ENCODE measurements around the gene CLEC4G. TPM values are rescaled to one million over a fixed set of nuclear protein-coding genes. Genes with fewer than 3 reads are reported as not detected.

The CLEC4G gene
- total and polyA plus RNA-seq, 2 of the 13 experiments (the other 11 are each of a cell fraction or from before 2014, with no cell fraction given), result not detected

- TF ChIP-seq ZNF616 (CRISPR knock-in tag; IDR thresholded peaks at IDR 0.05; ENCODE audit: low read depth), result peak; percentile 76; the same call in 1 of the 2 replicates
- TF ChIP-seq, protein P1, sequence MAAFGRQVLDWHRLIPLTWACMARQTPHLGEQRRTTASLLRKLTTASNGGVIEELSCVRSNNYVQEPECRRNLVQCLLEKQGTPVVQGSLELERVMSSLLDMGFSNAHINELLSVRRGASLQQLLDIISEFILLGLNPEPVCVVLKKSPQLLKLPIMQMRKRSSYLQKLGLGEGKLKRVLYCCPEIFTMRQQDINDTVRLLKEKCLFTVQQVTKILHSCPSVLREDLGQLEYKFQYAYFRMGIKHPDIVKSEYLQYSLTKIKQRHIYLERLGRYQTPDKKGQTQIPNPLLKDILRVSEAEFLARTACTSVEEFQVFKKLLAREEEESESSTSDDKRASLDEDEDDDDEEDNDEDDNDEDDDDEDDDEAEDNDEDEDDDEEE (CRISPR knock-in tag; IDR thresholded peaks at IDR 0.05), result peak; percentile 77; the same call in 1 of the 2 replicates
- peak; percentile 13; the same call in 1 of the 2 replicates for TF ChIP-seq BCL3 (CRISPR knock-in tag; IDR thresholded peaks at IDR 0.05)
- TF ChIP-seq SALL1 (CRISPR knock-in tag; IDR thresholded peaks at IDR 0.05), result peak; percentile 84
- TF ChIP-seq, protein P2, sequence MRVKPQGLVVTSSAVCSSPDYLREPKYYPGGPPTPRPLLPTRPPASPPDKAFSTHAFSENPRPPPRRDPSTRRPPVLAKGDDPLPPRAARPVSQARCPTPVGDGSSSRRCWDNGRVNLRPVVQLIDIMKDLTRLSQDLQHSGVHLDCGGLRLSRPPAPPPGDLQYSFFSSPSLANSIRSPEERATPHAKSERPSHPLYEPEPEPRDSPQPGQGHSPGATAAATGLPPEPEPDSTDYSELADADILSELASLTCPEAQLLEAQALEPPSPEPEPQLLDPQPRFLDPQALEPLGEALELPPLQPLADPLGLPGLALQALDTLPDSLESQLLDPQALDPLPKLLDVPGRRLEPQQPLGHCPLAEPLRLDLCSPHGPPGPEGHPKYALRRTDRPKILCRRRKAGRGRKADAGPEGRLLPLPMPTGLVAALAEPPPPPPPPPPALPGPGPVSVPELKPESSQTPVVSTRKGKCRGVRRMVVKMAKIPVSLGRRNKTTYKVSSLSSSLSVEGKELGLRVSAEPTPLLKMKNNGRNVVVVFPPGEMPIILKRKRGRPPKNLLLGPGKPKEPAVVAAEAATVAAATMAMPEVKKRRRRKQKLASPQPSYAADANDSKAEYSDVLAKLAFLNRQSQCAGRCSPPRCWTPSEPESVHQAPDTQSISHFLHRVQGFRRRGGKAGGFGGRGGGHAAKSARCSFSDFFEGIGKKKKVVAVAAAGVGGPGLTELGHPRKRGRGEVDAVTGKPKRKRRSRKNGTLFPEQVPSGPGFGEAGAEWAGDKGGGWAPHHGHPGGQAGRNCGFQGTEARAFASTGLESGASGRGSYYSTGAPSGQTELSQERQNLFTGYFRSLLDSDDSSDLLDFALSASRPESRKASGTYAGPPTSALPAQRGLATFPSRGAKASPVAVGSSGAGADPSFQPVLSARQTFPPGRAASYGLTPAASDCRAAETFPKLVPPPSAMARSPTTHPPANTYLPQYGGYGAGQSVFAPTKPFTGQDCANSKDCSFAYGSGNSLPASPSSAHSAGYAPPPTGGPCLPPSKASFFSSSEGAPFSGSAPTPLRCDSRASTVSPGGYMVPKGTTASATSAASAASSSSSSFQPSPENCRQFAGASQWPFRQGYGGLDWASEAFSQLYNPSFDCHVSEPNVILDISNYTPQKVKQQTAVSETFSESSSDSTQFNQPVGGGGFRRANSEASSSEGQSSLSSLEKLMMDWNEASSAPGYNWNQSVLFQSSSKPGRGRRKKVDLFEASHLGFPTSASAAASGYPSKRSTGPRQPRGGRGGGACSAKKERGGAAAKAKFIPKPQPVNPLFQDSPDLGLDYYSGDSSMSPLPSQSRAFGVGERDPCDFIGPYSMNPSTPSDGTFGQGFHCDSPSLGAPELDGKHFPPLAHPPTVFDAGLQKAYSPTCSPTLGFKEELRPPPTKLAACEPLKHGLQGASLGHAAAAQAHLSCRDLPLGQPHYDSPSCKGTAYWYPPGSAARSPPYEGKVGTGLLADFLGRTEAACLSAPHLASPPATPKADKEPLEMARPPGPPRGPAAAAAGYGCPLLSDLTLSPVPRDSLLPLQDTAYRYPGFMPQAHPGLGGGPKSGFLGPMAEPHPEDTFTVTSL (CRISPR knock-in tag; IDR thresholded peaks at IDR 0.05; ENCODE audit: borderline replicate concordance), result no peak
- TF ChIP-seq ZNF850 (CRISPR knock-in tag; conservative IDR thresholded peaks at IDR 0.05), result no peak
- TF ChIP-seq, protein P3, sequence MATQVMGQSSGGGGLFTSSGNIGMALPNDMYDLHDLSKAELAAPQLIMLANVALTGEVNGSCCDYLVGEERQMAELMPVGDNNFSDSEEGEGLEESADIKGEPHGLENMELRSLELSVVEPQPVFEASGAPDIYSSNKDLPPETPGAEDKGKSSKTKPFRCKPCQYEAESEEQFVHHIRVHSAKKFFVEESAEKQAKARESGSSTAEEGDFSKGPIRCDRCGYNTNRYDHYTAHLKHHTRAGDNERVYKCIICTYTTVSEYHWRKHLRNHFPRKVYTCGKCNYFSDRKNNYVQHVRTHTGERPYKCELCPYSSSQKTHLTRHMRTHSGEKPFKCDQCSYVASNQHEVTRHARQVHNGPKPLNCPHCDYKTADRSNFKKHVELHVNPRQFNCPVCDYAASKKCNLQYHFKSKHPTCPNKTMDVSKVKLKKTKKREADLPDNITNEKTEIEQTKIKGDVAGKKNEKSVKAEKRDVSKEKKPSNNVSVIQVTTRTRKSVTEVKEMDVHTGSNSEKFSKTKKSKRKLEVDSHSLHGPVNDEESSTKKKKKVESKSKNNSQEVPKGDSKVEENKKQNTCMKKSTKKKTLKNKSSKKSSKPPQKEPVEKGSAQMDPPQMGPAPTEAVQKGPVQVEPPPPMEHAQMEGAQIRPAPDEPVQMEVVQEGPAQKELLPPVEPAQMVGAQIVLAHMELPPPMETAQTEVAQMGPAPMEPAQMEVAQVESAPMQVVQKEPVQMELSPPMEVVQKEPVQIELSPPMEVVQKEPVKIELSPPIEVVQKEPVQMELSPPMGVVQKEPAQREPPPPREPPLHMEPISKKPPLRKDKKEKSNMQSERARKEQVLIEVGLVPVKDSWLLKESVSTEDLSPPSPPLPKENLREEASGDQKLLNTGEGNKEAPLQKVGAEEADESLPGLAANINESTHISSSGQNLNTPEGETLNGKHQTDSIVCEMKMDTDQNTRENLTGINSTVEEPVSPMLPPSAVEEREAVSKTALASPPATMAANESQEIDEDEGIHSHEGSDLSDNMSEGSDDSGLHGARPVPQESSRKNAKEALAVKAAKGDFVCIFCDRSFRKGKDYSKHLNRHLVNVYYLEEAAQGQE (IDR thresholded peaks at IDR 0.05; ENCODE audit: borderline replicate concordance in 1 of 2, low read depth in 1 of 2, low read length in 2 of 2), result no peak
- peak; percentile 83 for TF ChIP-seq HOXA3 (CRISPR knock-in tag; IDR thresholded peaks at IDR 0.05)
- TF ChIP-seq ZNF546 (CRISPR knock-in tag; conservative IDR thresholded peaks at IDR 0.05), result 0 out of 2 replicates have a peak, but pooled peaks have one; percentile 44
- peak; percentile 91 for TF ChIP-seq ZNF547 (CRISPR knock-in tag; IDR thresholded peaks at IDR 0.05)
- no peak for TF ChIP-seq HIVEP1 (CRISPR knock-in tag; IDR thresholded peaks at IDR 0.05)
Measured at GRCh38 chr19:7680606-7681339, 51.1 kb downstream of the CLEC4G start, which contains the start of gene TRAPPC5 (continued).
